Adrenal gland (tissue), 5 donors: ENCODE measurements around the gene CHMP2B.

Experiments used
- POLR2A ChIP-seq, 2 donors: fragments of 450-650 bp; IDR thresholded peaks; one replicate each; pipeline ENCODE4 v1.6.1; 2017; ENCODE audit warnings: antibody characterized with exemption in 2 of 2, mild to moderate bottlenecking in 2 of 2, moderate library complexity in 1 of 2
- TF ChIP-seq, protein P1 (sequence below), 6 experiments: fragments of 450-650 bp in 4 of 6; fragments of 200-600 bp in 2 of 6; sonication (generic) in 1 of 6; IDR thresholded peaks; 1 replicate in 5 of 6; 2 replicates in 1 of 6; pipeline versions ENCODE4 v1.5.1 to v1.8.0; 2016 to 2021; ENCODE audit warnings: antibody characterized with exemption in 6 of 6, mild to moderate bottlenecking in 2 of 6, moderate library complexity in 1 of 6
- donor health status: DM: no; HTN: no; CAD: no.

- TF ChIP-seq, protein P1, sequence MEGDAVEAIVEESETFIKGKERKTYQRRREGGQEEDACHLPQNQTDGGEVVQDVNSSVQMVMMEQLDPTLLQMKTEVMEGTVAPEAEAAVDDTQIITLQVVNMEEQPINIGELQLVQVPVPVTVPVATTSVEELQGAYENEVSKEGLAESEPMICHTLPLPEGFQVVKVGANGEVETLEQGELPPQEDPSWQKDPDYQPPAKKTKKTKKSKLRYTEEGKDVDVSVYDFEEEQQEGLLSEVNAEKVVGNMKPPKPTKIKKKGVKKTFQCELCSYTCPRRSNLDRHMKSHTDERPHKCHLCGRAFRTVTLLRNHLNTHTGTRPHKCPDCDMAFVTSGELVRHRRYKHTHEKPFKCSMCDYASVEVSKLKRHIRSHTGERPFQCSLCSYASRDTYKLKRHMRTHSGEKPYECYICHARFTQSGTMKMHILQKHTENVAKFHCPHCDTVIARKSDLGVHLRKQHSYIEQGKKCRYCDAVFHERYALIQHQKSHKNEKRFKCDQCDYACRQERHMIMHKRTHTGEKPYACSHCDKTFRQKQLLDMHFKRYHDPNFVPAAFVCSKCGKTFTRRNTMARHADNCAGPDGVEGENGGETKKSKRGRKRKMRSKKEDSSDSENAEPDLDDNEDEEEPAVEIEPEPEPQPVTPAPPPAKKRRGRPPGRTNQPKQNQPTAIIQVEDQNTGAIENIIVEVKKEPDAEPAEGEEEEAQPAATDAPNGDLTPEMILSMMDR (IDR thresholded peaks at IDR 0.05): no peak
- TF ChIP-seq POLR2A (IDR thresholded peaks at IDR 0.05): no peak
These were observed 40.4 kb upstream of the CHMP2B start for GRCh38 chr3:87186608-87187159.
